ENCODE results near the gene ZNF423. TPM values are rescaled to one million over a fixed set of nuclear protein-coding genes. Genes with fewer than 3 reads are reported as not detected.

Gene ZNF423
- total RNA-seq, 1 donor from 2014 or later = 0.21 TPM

- no peak for DNase-seq (ENCODE audit: low read depth)
These were observed 206.7 kb downstream of the ZNF423 start for GRCh38 chr16:49649013-49649765.

GRCh38 chr16:49647673-49648072, 208.2 kb downstream of the ZNF423 start:
- no peak for DNase-seq (ENCODE audit: low read depth)

GRCh38 chr16:49645263-49645662, 210.6 kb downstream of the ZNF423 start:
- DNase-seq (ENCODE audit: low read depth) = no peak

- DNase-seq (ENCODE audit: low read depth) = no peak
These were observed 211.8 kb downstream of the ZNF423 start for GRCh38 chr16:49644145-49644463.

- no peak for DNase-seq (ENCODE audit: low read depth)
These were observed 212.3 kb downstream of the ZNF423 start for GRCh38 chr16:49643429-49644144.

GRCh38 chr16:49641250-49641649, 214.7 kb downstream of the ZNF423 start:
- DNase-seq (ENCODE audit: low read depth) = no peak

- DNase-seq (ENCODE audit: low read depth) = no peak
These were observed 215.3 kb downstream of the ZNF423 start for GRCh38 chr16:49640581-49640980.

GRCh38 chr16:49639739-49640431, 216.0 kb downstream of the ZNF423 start:
- peak; percentile 27 for DNase-seq (ENCODE audit: low read depth)

- no peak for DNase-seq (ENCODE audit: low read depth)
These were observed 217.0 kb downstream of the ZNF423 start for GRCh38 chr16:49638673-49639610.

- DNase-seq (ENCODE audit: low read depth) = no peak
These were observed 217.8 kb downstream of the ZNF423 start for GRCh38 chr16:49637933-49638672.

GRCh38 chr16:49637511-49637910, 218.4 kb downstream of the ZNF423 start:
- DNase-seq (ENCODE audit: low read depth) = no peak

- no peak for DNase-seq (ENCODE audit: low read depth)
These were observed 219.3 kb downstream of the ZNF423 start for GRCh38 chr16:49636608-49637007.

- no peak for DNase-seq (ENCODE audit: low read depth)
These were observed 220.0 kb downstream of the ZNF423 start for GRCh38 chr16:49635591-49636581.

- DNase-seq (ENCODE audit: low read depth) = no peak
These were observed 220.9 kb downstream of the ZNF423 start for GRCh38 chr16:49635009-49635350.

- no peak for DNase-seq (ENCODE audit: low read depth)
These were observed 221.5 kb downstream of the ZNF423 start for GRCh38 chr16:49634235-49635008.

- DNase-seq (ENCODE audit: low read depth) = no peak
These were observed 223.1 kb downstream of the ZNF423 start for GRCh38 chr16:49632795-49633184.

- no peak for DNase-seq (ENCODE audit: low read depth)
These were observed 223.7 kb downstream of the ZNF423 start for GRCh38 chr16:49632086-49632794.

All from myocyte (in vitro differentiated cells).